SK-N-MC (cell line): ENCODE measurements around the gene DCAF11.

Experiments used
- EZH2 ChIP-seq: fragments of 200-600 bp; sonication (generic); IDR thresholded peaks from one replicate; pipeline ENCODE4 v1.6.1; 2017; ENCODE audit warnings: antibody characterized with exemption
- POLR2AphosphoS5 ChIP-seq: IDR thresholded peaks from 2 replicates; pipeline ENCODE4 v1.6.1; 2012; ENCODE audit warnings: mild to moderate bottlenecking, low read depth, low read length, borderline replicate concordance

GRCh38 chr14:24150993-24151392, 36.4 kb downstream of the DCAF11 start:
- no peak for TF ChIP-seq EZH2
- TF ChIP-seq POLR2AphosphoS5: no peak
